ENCODE measurements around the gene RTN1.

DNA sequence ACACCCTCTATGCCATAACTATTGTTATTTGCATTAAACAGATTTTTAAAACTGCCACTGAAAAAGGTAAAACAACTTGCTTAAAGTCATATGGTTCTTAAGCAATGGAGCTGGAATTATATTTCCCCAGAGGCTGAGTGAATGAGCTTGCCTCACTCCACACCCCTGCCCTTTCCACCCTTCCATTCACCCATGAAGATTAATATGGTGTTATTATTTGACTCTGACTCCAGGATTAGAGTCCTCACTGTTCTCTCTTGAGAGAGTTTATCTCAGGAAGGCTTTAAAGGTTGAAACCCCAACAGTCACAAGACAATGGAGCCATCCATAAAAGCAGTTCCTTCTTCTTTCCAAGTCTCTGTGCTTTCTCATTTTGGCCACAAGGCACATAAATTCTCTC is 84.9 kb downstream of the RTN1 start:
- no peak for TF ChIP-seq REST (IDR thresholded peaks at IDR 0.05; ENCODE audit: low read depth, low read length)
- TF ChIP-seq RCOR1 (IDR thresholded peaks at IDR 0.05; ENCODE audit: low read length), result no peak
- TF ChIP-seq GABPA (IDR thresholded peaks at IDR 0.05; ENCODE audit: low read depth), result no peak
- TF ChIP-seq FOSL2 (IDR thresholded peaks at IDR 0.05; ENCODE audit: borderline replicate concordance, low read depth), result no peak
- TF ChIP-seq FOXJ3 (CRISPR knock-in tag; IDR thresholded peaks at IDR 0.05), result no peak
- TF ChIP-seq YY1 (IDR thresholded peaks at IDR 0.05; ENCODE audit: low read depth), result no peak
- no peak for TF ChIP-seq CTCF (IDR thresholded peaks at IDR 0.05)
- TF ChIP-seq FOXM1 (IDR thresholded peaks at IDR 0.05; ENCODE audit: low read depth), result no peak
- no peak for TF ChIP-seq POLR2AphosphoS5 (IDR thresholded peaks at IDR 0.05; ENCODE audit: low read depth, low read length)
